HFFc6 (cell line): ENCODE results near the gene KCNQ1OT1. TPM values are rescaled to one million over a fixed set of nuclear protein-coding genes. Genes with fewer than 3 reads are reported as not detected.

ENCODE experiments used
- DNase-seq: peaks from one replicate; pipeline ENCODE4 v3.0.0-alpha.2; 2018
- H3K27ac Mint-ChIP-seq: 2 replicates; pipeline ENCODE4 v1.8.0; 2020; ENCODE audit warnings: mild to moderate bottlenecking, mixed read lengths
- H3K27me3 Mint-ChIP-seq: 2 replicates; pipeline ENCODE4 v1.8.0; 2021; ENCODE audit warnings: mild to moderate bottlenecking, moderate library complexity, mixed read lengths; ENCODE audit not compliant: insufficient read depth
- H3K36me3 Mint-ChIP-seq: 2 replicates; pipeline ENCODE4 v1.8.0; 2021; ENCODE audit warnings: low read depth, mixed read lengths
- H3K4me1 Mint-ChIP-seq: 2 replicates; pipeline ENCODE4 v1.8.0; 2020; ENCODE audit warnings: low read depth, mixed read lengths
- H3K4me3 Mint-ChIP-seq: 2 replicates; pipeline ENCODE4 v1.8.0; 2020; ENCODE audit warnings: mild to moderate bottlenecking, moderate library complexity, mixed read lengths
- H3K9me3 Mint-ChIP-seq: 2 replicates; pipeline ENCODE4 v1.8.0; 2020; ENCODE audit warnings: mild to moderate bottlenecking, mixed read lengths
- total RNA-seq, 6 experiments: library from RNA; stranded (reverse); fragmentation: NEBNext Ultra II Directional; extraction: Animal tissue kit (Norgen Biotek cat#: 25700); gene quantifications; 2 replicates in 1 of 6; 3 replicates in 5 of 6; pipeline ENCODE4 v1.2.3, GENCODE V29; 2021
- TF ChIP-seq, protein P1 (sequence below): fragments of 200-600 bp; sonication (generic); IDR thresholded peaks from 2 replicates; pipeline ENCODE4 v1.5.0; 2021; ENCODE audit warnings: antibody characterized with exemption, mild to moderate bottlenecking

Gene KCNQ1OT1
- total RNA-seq, 6 experiments from 2014 or later = 0.41 to 0.76 (median 0.43) TPM

DNA sequence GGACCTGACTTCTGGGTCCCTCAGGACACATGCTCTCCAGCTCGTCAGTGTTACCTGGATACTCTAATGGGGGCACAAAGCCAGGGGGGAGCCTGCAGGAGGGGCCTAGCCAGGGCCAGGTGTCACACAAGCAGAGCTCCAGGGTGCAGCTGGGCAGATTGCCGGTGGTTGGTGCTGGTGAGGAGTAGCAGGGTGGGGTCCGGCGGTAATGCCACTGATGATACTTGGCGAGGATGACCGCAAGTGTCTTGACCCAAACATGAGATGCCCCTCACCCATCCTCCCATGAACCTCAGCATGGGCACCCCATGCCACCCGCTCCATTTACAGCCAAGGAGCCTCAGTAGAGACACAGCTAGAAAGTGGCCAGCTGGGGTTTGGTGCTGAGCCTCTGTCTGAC, 15.1 kb upstream of the KCNQ1OT1 start:
- peaks cover 53% of the 10 kb centered on the region for H3K27me3 Mint-ChIP-seq
- TF ChIP-seq, protein P1, sequence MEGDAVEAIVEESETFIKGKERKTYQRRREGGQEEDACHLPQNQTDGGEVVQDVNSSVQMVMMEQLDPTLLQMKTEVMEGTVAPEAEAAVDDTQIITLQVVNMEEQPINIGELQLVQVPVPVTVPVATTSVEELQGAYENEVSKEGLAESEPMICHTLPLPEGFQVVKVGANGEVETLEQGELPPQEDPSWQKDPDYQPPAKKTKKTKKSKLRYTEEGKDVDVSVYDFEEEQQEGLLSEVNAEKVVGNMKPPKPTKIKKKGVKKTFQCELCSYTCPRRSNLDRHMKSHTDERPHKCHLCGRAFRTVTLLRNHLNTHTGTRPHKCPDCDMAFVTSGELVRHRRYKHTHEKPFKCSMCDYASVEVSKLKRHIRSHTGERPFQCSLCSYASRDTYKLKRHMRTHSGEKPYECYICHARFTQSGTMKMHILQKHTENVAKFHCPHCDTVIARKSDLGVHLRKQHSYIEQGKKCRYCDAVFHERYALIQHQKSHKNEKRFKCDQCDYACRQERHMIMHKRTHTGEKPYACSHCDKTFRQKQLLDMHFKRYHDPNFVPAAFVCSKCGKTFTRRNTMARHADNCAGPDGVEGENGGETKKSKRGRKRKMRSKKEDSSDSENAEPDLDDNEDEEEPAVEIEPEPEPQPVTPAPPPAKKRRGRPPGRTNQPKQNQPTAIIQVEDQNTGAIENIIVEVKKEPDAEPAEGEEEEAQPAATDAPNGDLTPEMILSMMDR = no peak
- H3K27ac Mint-ChIP-seq = no peak overlapping the region
- DNase-seq = no peak
- H3K4me1 Mint-ChIP-seq = no peaks in the 10 kb centered on the region
- no peaks in the 10 kb centered on the region for H3K36me3 Mint-ChIP-seq
- H3K4me3 Mint-ChIP-seq = no peak overlapping the region
- H3K9me3 Mint-ChIP-seq = no peaks in the 10 kb centered on the region

DNA sequence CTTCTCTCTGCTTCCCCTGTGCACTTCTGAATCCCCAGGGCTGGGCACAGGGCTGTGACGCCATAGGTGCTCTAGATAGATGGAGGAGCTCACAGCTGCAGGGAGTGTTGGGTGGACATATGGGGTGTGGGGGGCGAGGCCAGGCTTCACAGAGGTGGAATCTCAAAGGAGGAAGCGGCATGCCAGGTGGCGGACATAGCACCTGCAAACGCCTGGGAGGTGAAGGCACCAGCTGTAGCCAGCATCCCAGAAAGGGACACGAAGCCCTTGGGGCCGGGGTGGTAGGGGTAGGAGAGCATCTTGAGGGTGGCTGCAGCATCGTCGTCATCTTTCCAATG, 14.6 kb upstream of the KCNQ1OT1 start:
- Mint-ChIP-seq H3K36me3 (no peaks in the 10 kb centered on the region), H3K27ac (no peak overlapping the region), H3K9me3 (no peaks in the 10 kb centered on the region), H3K27me3 (peaks cover 54% of the 10 kb centered on the region), H3K4me3 (no peak overlapping the region), H3K4me1 (no peaks in the 10 kb centered on the region)
- TF ChIP-seq, protein P1 = no peak
- DNase-seq = no peak

DNA sequence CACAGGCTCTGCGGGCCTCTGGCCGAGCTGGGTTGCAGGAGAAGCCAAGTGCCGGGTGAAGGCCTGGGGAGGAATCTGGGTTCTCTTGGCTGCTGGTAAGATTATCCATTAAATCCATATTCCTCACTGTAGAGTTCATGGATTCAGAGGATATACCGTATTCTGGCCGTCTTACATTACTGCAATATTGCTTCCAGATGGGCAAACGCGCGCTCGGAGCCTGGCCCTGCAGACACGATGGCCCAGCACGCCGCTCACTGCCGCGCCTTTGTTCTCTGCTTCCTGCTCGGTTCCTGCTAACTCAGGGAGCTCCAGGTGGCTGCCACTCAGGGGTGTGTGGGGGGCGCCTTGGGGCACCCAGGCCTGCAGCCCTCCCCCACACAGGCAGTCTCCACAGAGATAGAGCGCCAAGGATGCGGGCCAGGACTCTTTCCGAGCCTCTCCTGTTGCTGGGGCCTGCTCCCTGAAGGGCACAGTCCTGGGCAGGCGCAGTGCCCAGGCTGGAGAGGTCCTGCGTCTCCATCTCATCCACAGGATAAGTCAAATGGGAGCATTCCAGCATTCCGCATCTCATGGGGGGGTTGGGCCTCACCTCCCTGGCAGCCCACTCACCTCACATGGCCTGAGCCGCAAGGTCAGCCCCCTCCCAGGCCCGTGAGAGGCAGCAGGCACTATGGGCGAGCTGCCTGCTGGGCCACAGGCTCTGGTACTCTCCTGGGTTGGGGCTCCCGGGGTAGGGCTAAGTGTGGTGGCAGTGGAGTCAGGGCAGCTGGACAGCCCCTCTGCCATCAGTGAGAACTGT, 14.1 kb upstream of the KCNQ1OT1 start:
- no peaks in the 10 kb centered on the region for H3K36me3 Mint-ChIP-seq
- DNase-seq = no peak
- peaks cover 52% of the 10 kb centered on the region for H3K27me3 Mint-ChIP-seq
- no peaks in the 10 kb centered on the region for H3K9me3 Mint-ChIP-seq
- no peak overlapping the region for H3K4me3 Mint-ChIP-seq
- no peak overlapping the region for H3K27ac Mint-ChIP-seq
- H3K4me1 Mint-ChIP-seq = no peaks in the 10 kb centered on the region
- TF ChIP-seq, protein P1 = no peak

DNA sequence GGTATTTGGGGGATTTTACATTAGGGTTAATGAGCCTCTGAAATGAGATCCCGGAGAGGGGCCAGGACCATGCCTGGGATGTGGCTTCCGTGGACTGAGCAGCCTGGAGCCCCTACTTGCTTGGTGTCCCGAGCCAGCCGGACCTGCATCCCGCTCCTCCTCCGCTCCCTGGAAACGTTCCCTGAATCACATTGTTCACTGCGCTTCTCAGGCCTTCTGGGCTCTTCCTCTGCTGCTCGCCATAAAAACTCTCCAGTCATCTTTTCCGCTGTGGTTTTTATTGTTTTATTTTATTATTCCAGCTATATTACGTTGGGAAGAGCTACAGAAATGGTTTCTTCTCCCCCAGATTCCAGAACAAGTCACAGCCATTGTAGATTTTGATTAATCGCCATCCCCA, 13.3 kb upstream of the KCNQ1OT1 start:
- no peaks in the 10 kb centered on the region for H3K4me1 Mint-ChIP-seq
- H3K27me3 Mint-ChIP-seq = peaks cover 53% of the 10 kb centered on the region
- TF ChIP-seq, protein P1 = no peak
- H3K27ac Mint-ChIP-seq = no peak overlapping the region
- H3K9me3 Mint-ChIP-seq = no peaks in the 10 kb centered on the region
- no peaks in the 10 kb centered on the region for H3K36me3 Mint-ChIP-seq
- DNase-seq = no peak
- H3K4me3 Mint-ChIP-seq = no peak overlapping the region

DNA sequence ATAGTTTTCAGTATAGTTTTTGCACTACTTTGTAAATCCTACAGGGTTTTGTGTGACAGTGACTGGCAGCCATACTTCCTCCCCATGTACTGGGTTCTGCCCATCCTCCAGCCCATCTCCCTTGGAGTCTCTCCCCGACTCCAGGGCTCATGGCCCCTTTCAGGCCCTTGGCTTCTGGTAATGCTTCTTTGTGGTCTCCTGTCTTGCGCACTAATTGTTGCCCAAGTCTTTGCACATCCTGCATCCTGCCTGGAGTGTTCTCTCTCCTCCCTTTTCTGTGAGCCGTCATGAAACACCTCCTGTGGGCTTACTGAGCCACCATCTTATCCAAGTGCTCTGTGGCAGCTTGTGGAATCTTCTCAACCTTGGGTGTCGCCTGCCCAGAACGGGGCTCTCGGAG, 11.4 kb upstream of the KCNQ1OT1 start:
- no peak overlapping the region for H3K27ac Mint-ChIP-seq
- no peaks in the 10 kb centered on the region for H3K4me1 Mint-ChIP-seq
- peaks cover 53% of the 10 kb centered on the region for H3K27me3 Mint-ChIP-seq
- no peaks in the 10 kb centered on the region for H3K36me3 Mint-ChIP-seq
- TF ChIP-seq, protein P1 = no peak
- no peak for DNase-seq
- H3K4me3 Mint-ChIP-seq = no peak overlapping the region
- H3K9me3 Mint-ChIP-seq = peaks cover under 1% of the 10 kb centered on the region; the same call in 1 of the 2 replicates
